HCT116 (cell line): ENCODE data around the gene CCNL2. TPM values are rescaled to one million over a fixed set of nuclear protein-coding genes. Genes with fewer than 3 reads are reported as not detected.

ENCODE experiments used
- ATAC-seq: fragments of 200-7000 bp; cut with Tn5 transposase; 2 replicates; pipeline ENCODE4 v1.9.1; 2020; ENCODE audit warnings: mild to moderate bottlenecking, moderate library complexity
- BruUV-seq: library from RNA; stranded (reverse); fragments of 400-500 nt; replicated peaks from 2 replicates; lab custom pipeline; 2021; lab: Mats Ljungman, UMichigan
- CTCF ChIA-PET: fragments of 300-600 bp; sonication (Branson Sonifier 250); formaldehyde crosslinking; loops from one replicate; lab custom pipeline; 2021; ENCODE audit warnings: antibody characterized with exemption; lab: Charles Lee
- POLR2A ChIA-PET: fragments of 300-600, 350-600 bp; sonication (Branson Sonifier 250); formaldehyde crosslinking; loops from one replicate; lab custom pipeline; 2021; ENCODE audit warnings: antibody characterized with exemption; lab: Charles Lee
- RAD21 ChIA-PET, 2 experiments: fragments of 300-600 bp; sonication (Branson Sonifier 250); formaldehyde crosslinking; loops; one replicate each; lab custom pipeline; 2023; ENCODE audit warnings: low total read pairs in 2 of 2; ENCODE audit not compliant: uncharacterized antibody in 2 of 2, unreplicated experiment in 2 of 2, low non-redundant PET in 1 of 2; lab: Charles Lee
- DNase-seq: peaks from one replicate; pipeline ENCODE4 v3.0.0-alpha.2; 2010; ENCODE audit warnings: low read depth, low spot score
- H2AFZ ChIP-seq: fragments of 200-600 bp; shearing (Covaris generic), sonication (generic); 2 replicates; pipeline ENCODE4 v1.6.1; 2017; ENCODE audit warnings: low read depth, mixed run types, mixed read lengths, antibody characterized with exemption, low read length; ENCODE audit not compliant: poor library complexity, severe bottlenecking
- H3K27ac ChIP-seq: 2 replicates; pipeline ENCODE4 v1.5.1; 2012; ENCODE audit warnings: low read depth, low read length
- H3K27me3 ChIP-seq: fragments of 200-600 bp; sonication (generic); 2 replicates; pipeline ENCODE4 v1.6.1; 2016; ENCODE audit warnings: mixed run types, low read length, mixed read lengths; ENCODE audit not compliant: insufficient read depth
- H3K36me3 ChIP-seq, 2 experiments: fragments of 200-500 bp in 1 of 2; fragments of 200-600 bp in 1 of 2; sonication (Bioruptor generic) in 1 of 2; sonication (generic) in 1 of 2; 2 replicates each; pipeline versions ENCODE4 v1.5.1 to v1.6.1; 2014 to 2016; ENCODE audit warnings: low read length in 2 of 2, inconsistent platforms in 1 of 2, mixed read lengths in 1 of 2, mixed run types in 1 of 2; ENCODE audit not compliant: insufficient read depth in 2 of 2, control insufficient read depth in 1 of 2
- H3K4me1 ChIP-seq, 2 experiments: fragments of 200-600 bp in 1 of 2; sonication (generic) in 1 of 2; 2 replicates each; pipeline versions ENCODE4 v1.5.1 to v1.6.1; 2012 to 2017; ENCODE audit warnings: low read length in 2 of 2, inconsistent platforms in 1 of 2, mild to moderate bottlenecking in 1 of 2, mixed read lengths in 1 of 2, mixed run types in 1 of 2, moderate library complexity in 1 of 2; ENCODE audit not compliant: insufficient read depth in 2 of 2, control insufficient read depth in 1 of 2
- H3K4me2 ChIP-seq: fragments of 200-600 bp; sonication (generic); 2 replicates; pipeline ENCODE4 v1.6.1; 2017; ENCODE audit warnings: mixed run types, low read length, mixed read lengths
- H3K4me3 ChIP-seq, 2 experiments: fragments of 200-600 bp in 1 of 2; sonication (generic) in 1 of 2; replicated peaks in 1 of 2; 2 replicates each; pipeline ENCODE4 v1.5.1; 2011 to 2016; ENCODE audit warnings: low read length in 2 of 2, control low read depth in 1 of 2, low read depth in 1 of 2, mild to moderate bottlenecking in 1 of 2, mixed read lengths in 1 of 2, mixed run types in 1 of 2
- H3K79me2 ChIP-seq: fragments of 200-600 bp; sonication (generic); 2 replicates; pipeline ENCODE4 v1.6.1; 2017; ENCODE audit warnings: mild to moderate bottlenecking, mixed run types, low read length, moderate library complexity, mixed read lengths; ENCODE audit not compliant: insufficient read depth
- H3K9ac ChIP-seq: fragments of 200-600 bp; sonication (generic); 2 replicates; pipeline ENCODE4 v1.6.1; 2016; ENCODE audit warnings: low read length, mixed read lengths
- H3K9me2 ChIP-seq: fragments of 200-600 bp; sonication (generic), shearing (Covaris generic); 2 replicates; pipeline ENCODE4 v1.6.1; 2017; ENCODE audit warnings: mixed run types, mild to moderate bottlenecking, moderate library complexity; ENCODE audit not compliant: insufficient read depth
- H3K9me3 ChIP-seq, 2 experiments: fragments of 200-500 bp in 1 of 2; fragments of 200-600 bp in 1 of 2; sonication (Bioruptor generic) in 1 of 2; sonication (generic) in 1 of 2; 2 replicates each; pipeline ENCODE4 v1.6.1; 2014 to 2017; ENCODE audit warnings: low read length in 2 of 2, mixed read lengths in 2 of 2, inconsistent platforms in 1 of 2, low read depth in 1 of 2, mild to moderate bottlenecking in 1 of 2, mixed run types in 1 of 2, moderate library complexity in 1 of 2; ENCODE audit not compliant: control insufficient read depth in 1 of 2, insufficient read depth in 1 of 2
- H4K20me1 ChIP-seq: fragments of 200-600 bp; sonication (generic), shearing (Covaris generic); 2 replicates; pipeline ENCODE4 v1.6.1; 2017; ENCODE audit warnings: mixed run types, mild to moderate bottlenecking, moderate library complexity; ENCODE audit not compliant: insufficient read depth
- ATF3 ChIP-seq: IDR thresholded peaks from 2 replicates; pipeline ENCODE4 v1.6.1; 2012
- CEBPB ChIP-seq: IDR thresholded peaks from 2 replicates; pipeline ENCODE4 v1.6.1; 2012; ENCODE audit warnings: low read depth
- EGR1 ChIP-seq: IDR thresholded peaks from 2 replicates; pipeline ENCODE4 v1.6.1; 2012; ENCODE audit warnings: low read depth
- EZH2 ChIP-seq: fragments of 200-600 bp; sonication (generic); IDR thresholded peaks from 2 replicates; pipeline ENCODE4 v1.6.1; 2017; ENCODE audit warnings: antibody characterized with exemption, mixed run types
- EZH2phosphoT487 ChIP-seq: fragments of 200-600 bp; IDR thresholded peaks from 2 replicates; pipeline ENCODE4 v1.6.1; 2018; ENCODE audit warnings: antibody characterized with exemption, borderline replicate concordance
- JUND ChIP-seq: IDR thresholded peaks from 2 replicates; pipeline ENCODE4 v1.6.1; 2012
- POLR2AphosphoS5 ChIP-seq: IDR thresholded peaks from 2 replicates; pipeline ENCODE4 v1.6.1; 2011; ENCODE audit warnings: mild to moderate bottlenecking, low read depth, low read length, moderate library complexity
- SIN3A ChIP-seq: IDR thresholded peaks from 2 replicates; pipeline ENCODE4 v1.6.1; 2012; ENCODE audit warnings: low read depth
- SP1 ChIP-seq: IDR thresholded peaks from 2 replicates; pipeline ENCODE4 v1.6.1; 2012; ENCODE audit warnings: low read depth
- SRF ChIP-seq: IDR thresholded peaks from 2 replicates; pipeline ENCODE4 v1.6.1; 2012; ENCODE audit warnings: low read depth
- TCF7L2 ChIP-seq: IDR thresholded peaks from 2 replicates; pipeline ENCODE4 v1.7.0; 2011; ENCODE audit warnings: borderline replicate concordance, inconsistent platforms; ENCODE audit not compliant: insufficient read depth, insufficient read length; ENCODE audit errors: extremely low read depth
- YY1 ChIP-seq: IDR thresholded peaks from 2 replicates; pipeline ENCODE4 v1.6.1; 2011; ENCODE audit warnings: low read length, low read depth, moderate library complexity, mild to moderate bottlenecking; ENCODE audit not compliant: insufficient replicate concordance; ENCODE audit errors: extremely low read depth
- ZBTB33 ChIP-seq: IDR thresholded peaks from 2 replicates; pipeline ENCODE4 v1.6.1; 2011; ENCODE audit warnings: mild to moderate bottlenecking, low read length, moderate library complexity; ENCODE audit not compliant: insufficient replicate concordance; ENCODE audit errors: extremely low read depth
- ZFX ChIP-seq: fragments of 450-650 bp; IDR thresholded peaks from 2 replicates; pipeline ENCODE4 v1.6.1; 2017
- ZNF274 ChIP-seq: fragments of 200-500 bp; sonication (Bioruptor generic); IDR thresholded peaks from 2 replicates; pipeline ENCODE4 v1.6.1; 2014; ENCODE audit warnings: mild to moderate bottlenecking, low read depth, low read length, inconsistent platforms
- intact Hi-C: fragments of 100-400 bp; cut with micrococcal nuclease; formaldehyde crosslinking; loops from 2 replicates; pipeline ENCODE4 v1.10.0; 2022
- total RNA-seq: library from RNA; stranded (reverse); gene quantifications from one replicate; pipeline ENCODE4 v1.2.1, GENCODE V29; 2021; ENCODE audit not compliant: unreplicated experiment
- TF ChIP-seq, protein P1 (sequence below): IDR thresholded peaks from 2 replicates; pipeline ENCODE4 v1.6.1; 2012

The CCNL2 gene
- total RNA-seq, 1 experiment from 2014 or later: 173 TPM

GRCh38 chr1:1425426-1425752 is 26.3 kb upstream of the CCNL2 start (continued):
- TF ChIP-seq POLR2AphosphoS5 (no peak), EZH2phosphoT487 (no peak)
- TF ChIP-seq, all 23 proteins: peak for 0

DNA sequence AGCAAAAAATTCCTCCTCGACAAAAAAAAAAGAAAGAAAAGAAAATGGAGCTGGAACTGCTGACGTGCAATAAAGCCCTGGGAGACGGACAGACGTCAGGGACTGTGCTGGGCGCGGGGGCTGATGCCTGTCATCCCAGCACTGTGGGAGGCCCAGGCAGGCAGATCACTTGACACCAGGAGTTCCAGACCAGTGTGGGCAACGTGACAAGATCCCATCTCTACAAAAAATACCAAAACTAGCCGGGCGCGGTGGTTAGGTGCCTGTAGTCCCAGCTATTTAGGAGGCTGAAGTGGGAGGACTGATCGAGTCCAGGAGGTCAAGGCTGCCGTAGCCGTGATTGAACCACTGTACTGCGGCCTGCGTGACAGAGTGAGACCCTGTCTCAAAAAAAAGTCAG is 25.6 kb upstream of the CCNL2 start:
- Histone ChIP-seq H3K4me3 (no peak overlapping the region), H3K27me3 (no peaks in the 10 kb centered on the region), H2AFZ (no peak overlapping the region), H3K36me3 (no peaks in the 10 kb centered on the region), H4K20me1 (no peaks in the 10 kb centered on the region), H3K27ac (no peak overlapping the region), H3K79me2 (no peaks in the 10 kb centered on the region), H3K4me2 (no peak overlapping the region), H3K4me1 (peaks cover 21 to 45% of the 10 kb centered on the region in 2 experiments), H3K9me2 (no peaks in the 10 kb centered on the region), H3K9ac (no peak overlapping the region), H3K9me3 (no peaks in the 10 kb centered on the region)
- no peak for DNase-seq
- intact Hi-C loops: no loop called here
- no TSS peak for BruUV-seq
- ChIA-PET CTCF (no interaction called here), RAD21 (interaction anchor here in 1 of 2 experiments (0.9 kb wide), 1 partner anchor 10 kb away, joined by 3 read pairs; no protein-coding TSS in a partner anchor), POLR2A (interaction anchor here (1.3 kb wide), 1 partner anchor 17 kb away, joined by 3 read pairs; the partner anchor contains the start of gene MRPL20)
- ATAC-seq: no peak
- TF ChIP-seq JUND (no peak), EZH2 (no peak), ZFX (no peak), EZH2phosphoT487 (no peak), ZNF274 (no peak), SP1 (no peak), SRF (no peak), CEBPB (no peak), TCF7L2 (no peak), ZBTB33 (no peak), ATF3 (no peak), EGR1 (no peak), YY1 (no peak), SIN3A (no peak)
- TF ChIP-seq, protein P1, sequence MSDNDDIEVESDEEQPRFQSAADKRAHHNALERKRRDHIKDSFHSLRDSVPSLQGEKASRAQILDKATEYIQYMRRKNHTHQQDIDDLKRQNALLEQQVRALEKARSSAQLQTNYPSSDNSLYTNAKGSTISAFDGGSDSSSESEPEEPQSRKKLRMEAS: no peak
